Endothelial cell of umbilical vein (primary cell): ENCODE data around the gene YY1. TPM values are rescaled to one million over a fixed set of nuclear protein-coding genes. Genes with fewer than 3 reads are reported as not detected.

Experiments used
- BruUV-seq: library from RNA; stranded (reverse); fragments of 400-500 nt; replicated peaks from 2 replicates; lab custom pipeline; 2021; lab: Mats Ljungman, UMichigan
- CTCF ChIA-PET: fragments of 300-600, 350-600 bp; sonication (Branson Sonifier 250); formaldehyde crosslinking; loops from one replicate; lab custom pipeline; 2021; ENCODE audit warnings: antibody characterized with exemption, inconsistent platforms; lab: Charles Lee
- POLR2A ChIA-PET: fragments of 300-600, 350-600 bp; sonication (Branson Sonifier 250); formaldehyde crosslinking; loops from one replicate; lab custom pipeline; 2021; ENCODE audit warnings: antibody characterized with exemption, inconsistent platforms; lab: Charles Lee
- DNase-seq: peaks from one replicate; pipeline ENCODE4 v3.0.0-alpha.2; 2011; ENCODE audit warnings: low read depth, low spot score
- FAIRE-seq: peaks from 2 replicates; lab custom pipeline; 2011; peaks lifted over from hg19 to GRCh38; lab: Jason Lieb, UNC
- H2AFZ ChIP-seq: 2 replicates; pipeline ENCODE4 v1.6.0; 2012; ENCODE audit warnings: low read depth, low read length, control low read depth, inconsistent platforms
- H3K27ac ChIP-seq: 2 replicates; pipeline ENCODE4 v1.5.1; 2011; ENCODE audit warnings: low read depth, mild to moderate bottlenecking, control low read depth, low read length, moderate library complexity; ENCODE audit not compliant: insufficient read depth
- H3K27me3 ChIP-seq, 2 experiments: 2 replicates each; pipeline versions ENCODE4 v1.6.0 to v1.6.1; 2011; ENCODE audit warnings: low read length in 2 of 2, mixed read lengths in 1 of 2; ENCODE audit not compliant: control insufficient read depth in 2 of 2, insufficient read depth in 2 of 2
- H3K36me3 ChIP-seq, 2 experiments: 2 replicates in 1 of 2; 3 replicates in 1 of 2; pipeline ENCODE4 v1.5.1; 2011; ENCODE audit warnings: low read length in 2 of 2, mild to moderate bottlenecking in 1 of 2, moderate library complexity in 1 of 2; ENCODE audit not compliant: control insufficient read depth in 2 of 2, insufficient read depth in 2 of 2; ENCODE audit errors: extremely low read depth in 1 of 2
- H3K4me1 ChIP-seq: 3 replicates; pipeline ENCODE4 v1.5.1; 2011; ENCODE audit warnings: mild to moderate bottlenecking, low read length; ENCODE audit not compliant: control insufficient read depth, insufficient read depth; ENCODE audit errors: extremely low read depth
- H3K4me2 ChIP-seq: 2 replicates; pipeline ENCODE4 v1.6.1; 2011; ENCODE audit warnings: low read length, control low read depth, mixed read lengths; ENCODE audit not compliant: insufficient read depth
- H3K4me3 ChIP-seq, 3 experiments: fragments of 200-600 bp in 1 of 3; sonication (generic), shearing (Covaris generic) in 1 of 3; replicated peaks in 1 of 3; 2 replicates each; pipeline ENCODE4 v1.5.1; 2011 to 2016; ENCODE audit warnings: control low read depth in 3 of 3, low read length in 3 of 3, mild to moderate bottlenecking in 2 of 3, inconsistent platforms in 1 of 3, low read depth in 1 of 3, moderate library complexity in 1 of 3; ENCODE audit not compliant: insufficient read depth in 1 of 3
- H3K79me2 ChIP-seq: 2 replicates; pipeline ENCODE4 v1.6.0; 2012; ENCODE audit warnings: low read length, inconsistent platforms; ENCODE audit not compliant: control insufficient read depth, insufficient read depth
- H3K9ac ChIP-seq: replicated peaks from 2 replicates; pipeline ENCODE3; 2011; ENCODE audit warnings: low read length, control low read depth; ENCODE audit not compliant: insufficient read depth; ENCODE audit errors: extremely low read depth
- H3K9me1 ChIP-seq: replicated peaks from 3 replicates; pipeline ENCODE4 v1.6.0; 2011; ENCODE audit warnings: mild to moderate bottlenecking, low read length; ENCODE audit not compliant: control insufficient read depth, insufficient read depth; ENCODE audit errors: extremely low read depth
- H3K9me3 ChIP-seq: replicated peaks from 2 replicates; pipeline ENCODE4 v1.5.1; 2012; ENCODE audit warnings: low read length, inconsistent platforms; ENCODE audit not compliant: control insufficient read depth, insufficient read depth
- H4K20me1 ChIP-seq: replicated peaks from 2 replicates; pipeline ENCODE3; 2011; ENCODE audit warnings: mild to moderate bottlenecking, low read length; ENCODE audit not compliant: control insufficient read depth, insufficient read depth; ENCODE audit errors: extremely low read depth
- CTCF ChIP-seq, 2 donors: IDR thresholded peaks; 1 replicate in 1 of 2; 2 replicates in 1 of 2; pipeline ENCODE4 v1.5.1; 2011; ENCODE audit warnings: low read length in 2 of 2, mild to moderate bottlenecking in 2 of 2, moderate library complexity in 2 of 2, control low read depth in 1 of 2, inconsistent platforms in 1 of 2, low read depth in 1 of 2; ENCODE audit not compliant: insufficient read depth in 1 of 2; ENCODE audit errors: extremely low read depth in 1 of 2
- EZH2 ChIP-seq: IDR thresholded peaks from 2 replicates; pipeline ENCODE4 v1.6.1; 2012; ENCODE audit warnings: borderline replicate concordance, low read depth, mild to moderate bottlenecking, moderate library complexity, low read length, inconsistent platforms; ENCODE audit not compliant: severe bottlenecking
- GATA2 ChIP-seq: IDR thresholded peaks from 2 replicates; pipeline ENCODE4 v1.7.0; 2011; ENCODE audit warnings: low read depth, mild to moderate bottlenecking, moderate library complexity, mixed read lengths, low read length; ENCODE audit not compliant: insufficient read length, insufficient read depth
- JUN ChIP-seq: IDR thresholded peaks from 2 replicates; pipeline ENCODE4 v1.6.1; 2011; ENCODE audit warnings: borderline replicate concordance, low read depth; ENCODE audit not compliant: insufficient read length, insufficient read depth
- MAX ChIP-seq: IDR thresholded peaks from 2 replicates; pipeline ENCODE4 v1.6.1; 2011; ENCODE audit not compliant: insufficient read depth, insufficient read length
- POLR2A ChIP-seq: IDR thresholded peaks from 2 replicates; pipeline ENCODE4 v1.6.1; 2012; ENCODE audit warnings: low read depth, mild to moderate bottlenecking, control low read depth, low read length
- POLR2AphosphoS5 ChIP-seq: IDR thresholded peaks from 2 replicates; pipeline ENCODE4 v1.6.1; 2012; ENCODE audit warnings: low read depth, mild to moderate bottlenecking, control low read depth, low read length, moderate library complexity; ENCODE audit not compliant: insufficient read depth
- dilution Hi-C: fragments of 300-500 bp; cut with MboI; formaldehyde crosslinking; loops from one replicate; pipeline ENCODE4 v1.15.0; 2019; ENCODE audit warnings: low sequenced_read_pairs; ENCODE audit not compliant: extremely low pct_ligation_motif_present
- intact Hi-C: fragments of 100-400 bp; cut with micrococcal nuclease; formaldehyde crosslinking; loops from one replicate; pipeline ENCODE4 v1.10.0; 2022
- polyA plus RNA-seq, 4 experiments: library from polyadenylated mRNA; depleted of rRNA in 3 of 4; stranded (reverse) in 3 of 4; unstranded in 1 of 4; fragments of >200 nt; gene quantifications; 2 replicates each; pipeline versions ENCODE4 v1.2.1 to v1.2.3, GENCODE V29; 2011 to 2012; ENCODE audit warnings: missing spikeins in 1 of 4
- total RNA-seq: library from RNA; stranded (reverse); gene quantifications from 2 replicates; pipeline ENCODE4 v1.2.3, GENCODE V29; 2021

Gene YY1
- total and polyA plus RNA-seq, 2 donors (not counting 3 experiments of a cell fraction or from before 2014, with no cell fraction given), result 23.5 to 78.6 TPM

- Histone ChIP-seq H4K20me1 (no peaks in the 10 kb centered on the region), H3K27me3 (no peaks in the 10 kb centered on the region), H3K4me3 (no peak overlapping the region), H2AFZ (no peak overlapping the region), H3K9me3 (no peaks in the 10 kb centered on the region), H3K9me1 (no peaks in the 10 kb centered on the region), H3K36me3 (peaks cover 0 to 16% of the 10 kb centered on the region in 2 experiments), H3K27ac (no peak overlapping the region), H3K4me1 (peaks cover 6% of the 10 kb centered on the region), H3K4me2 (no peak overlapping the region), H3K9ac (no peak overlapping the region), H3K79me2 (peaks cover 10% of the 10 kb centered on the region)
- DNase-seq (no peak), FAIRE-seq (no peak)
- intact Hi-C loops, result loop anchor here (1.0 to 10.0 kb wide), 3 partner anchors 62 to 352 kb away; no protein-coding TSS in a partner anchor
- dilution Hi-C loops, result no loop called here
- TF ChIP-seq MAX, result no peak
- TF ChIP-seq EZH2, result no peak
- no peak for TF ChIP-seq JUN
- TF ChIP-seq GATA2, result no peak
- TF ChIP-seq CTCF (IDR thresholded peaks at IDR 0.05; ENCODE audit: extremely low read depth in 1 of 2, insufficient read depth in 1 of 2, low read depth in 1 of 2, low read length in 2 of 2), result no peak
- no peak for TF ChIP-seq POLR2A
- TF ChIP-seq POLR2AphosphoS5, result no peak
- no TSS peak for BruUV-seq
- POLR2A ChIA-PET, result interaction anchor here (0.7 kb wide), 1 partner anchor 39 kb away, joined by 5 read pairs; no protein-coding TSS in a partner anchor
- CTCF ChIA-PET, result interaction anchor here (0.9 to 1.8 kb wide), 7 partner anchors 10 to 75 kb away, joined by 3 to 16 read pairs (median 4); partner anchors contain the start of gene WDR25
Observed at GRCh38 chr14:100302616-100303015, 63.7 kb downstream of the YY1 start.
